ENCODE measurements around the gene NFKBIZ. TPM values are rescaled to one million over a fixed set of nuclear protein-coding genes. Genes with fewer than 3 reads are reported as not detected.

The NFKBIZ gene
- total and polyA plus RNA-seq, 2 donors (not counting 3 experiments of a cell fraction or from before 2014, with no cell fraction given): 17.5 to 28.9 TPM

- TF ChIP-seq MYC (IDR thresholded peaks at IDR 0.05; ENCODE audit: low read depth, low read length) (no peak), EZH2 (IDR thresholded peaks at IDR 0.05; ENCODE audit: borderline replicate concordance, low read depth, low read length, severe bottlenecking) (no peak), JUN (IDR thresholded peaks at IDR 0.05; ENCODE audit: borderline replicate concordance, insufficient read depth, insufficient read length, low read depth) (no peak), POLR2AphosphoS5 (IDR thresholded peaks at IDR 0.05; ENCODE audit: insufficient read depth, low read depth, low read length) (no peak), MAX (IDR thresholded peaks at IDR 0.05; ENCODE audit: insufficient read depth, insufficient read length) (no peak), GATA2 (IDR thresholded peaks at IDR 0.05; ENCODE audit: insufficient read depth, insufficient read length, low read depth, low read length) (no peak), POLR2A (IDR thresholded peaks at IDR 0.05; ENCODE audit: low read depth, low read length) (no peak), CTCF (IDR thresholded peaks at IDR 0.05; ENCODE audit: extremely low read depth in 1 of 2, insufficient read depth in 1 of 2, low read depth in 1 of 2, low read length in 2 of 2) (no peak), FOS (IDR thresholded peaks at IDR 0.05; ENCODE audit: borderline replicate concordance, insufficient read depth, low read length) (no peak)
- Histone ChIP-seq H3K27me3 (ENCODE audit: control insufficient read depth in 2 of 2, insufficient read depth in 2 of 2, low read length in 2 of 2) (no peaks in the 10 kb centered on the region), H3K9me1 (replicated peaks; ENCODE audit: control insufficient read depth, extremely low read depth, insufficient read depth, low read length) (no peaks in the 10 kb centered on the region), H3K9ac (replicated peaks; ENCODE audit: extremely low read depth, insufficient read depth, low read length) (no peak overlapping the region), H4K20me1 (replicated peaks; ENCODE audit: control insufficient read depth, extremely low read depth, insufficient read depth, low read length) (no peaks in the 10 kb centered on the region), H3K27ac (ENCODE audit: insufficient read depth, low read depth, low read length) (no peak overlapping the region), H2AFZ (ENCODE audit: low read depth, low read length) (no peak overlapping the region), H3K9me3 (replicated peaks; ENCODE audit: control insufficient read depth, insufficient read depth, low read length) (no peaks in the 10 kb centered on the region), H3K4me1 (ENCODE audit: control insufficient read depth, extremely low read depth, insufficient read depth, low read length) (peaks cover 9% of the 10 kb centered on the region), H3K4me3 (replicated peaks in 1 of 3; ENCODE audit: insufficient read depth in 1 of 3, low read depth in 1 of 3, low read length in 3 of 3) (no peak overlapping the region), H3K4me2 (ENCODE audit: insufficient read depth, low read length) (no peak overlapping the region), H3K36me3 (ENCODE audit: control insufficient read depth in 2 of 2, extremely low read depth in 1 of 2, insufficient read depth in 2 of 2, low read length in 2 of 2) (no peaks in the 10 kb centered on the region), H3K79me2 (ENCODE audit: control insufficient read depth, insufficient read depth, low read length) (peaks cover 24% of the 10 kb centered on the region)
- dilution Hi-C loops (cut with MboI; ENCODE audit: extremely low pct_ligation_motif_present, low sequenced_read_pairs) (no loop called here), intact Hi-C loops (cut with micrococcal nuclease) (no loop called here)
- ChIA-PET POLR2A (no interaction called here), CTCF (interaction anchor here (0.9 kb wide), 1 partner anchor 19 kb away, joined by 3 read pairs; no protein-coding TSS in a partner anchor)
- DNase-seq (ENCODE audit: low read depth, low spot score) (no peak), FAIRE-seq (no peak)
- BruUV-seq (replicated peaks): no TSS peak
Observed at GRCh38 chr3:101846709-101847108, 2.6 kb upstream of the NFKBIZ start.
